HepG2 (cell line): Measurements from ENCODE around the gene ARAP1. TPM values are rescaled to one million over a fixed set of nuclear protein-coding genes. Genes with fewer than 3 reads are reported as not detected.

Experiments used
- AGO2 ChIP-seq: fragments of 200-400 bp; formaldehyde crosslinking; optimal IDR thresholded peaks from 2 replicates; pipeline ENCODE3; 2017; ENCODE audit warnings: mild to moderate bottlenecking, low read depth, low read length, moderate library complexity
- BRD4 ChIP-seq: sonication (generic); formaldehyde crosslinking; IDR thresholded peaks from 2 replicates; pipeline ENCODE4 v1.4.0; 2020; ENCODE audit warnings: missing genetic modification reagents
- CEBPB ChIP-seq: IDR thresholded peaks from 2 replicates; pipeline ENCODE4 v1.6.1; 2011; ENCODE audit warnings: low read depth, low read length, improper control_type of control experiment, borderline replicate concordance
- DDIT3 ChIP-seq: sonication (generic); formaldehyde crosslinking; IDR thresholded peaks from 2 replicates; pipeline ENCODE4 v1.4.0; 2020; ENCODE audit warnings: mild to moderate bottlenecking, missing genetic modification reagents
- EHMT2 ChIP-seq: fragments of 200-600 bp; sonication (generic); IDR thresholded peaks from 2 replicates; pipeline ENCODE4 v1.7.0; 2017; ENCODE audit warnings: antibody characterized with exemption, low read depth, low read length, borderline replicate concordance
- FOSL2 ChIP-seq: sonication (generic); formaldehyde crosslinking; IDR thresholded peaks from 2 replicates; pipeline ENCODE4 v1.4.0; 2020; ENCODE audit warnings: missing genetic modification reagents
- GABPB1 ChIP-seq: IDR thresholded peaks from 2 replicates; pipeline ENCODE4 v1.6.1; 2016; ENCODE audit warnings: mild to moderate bottlenecking, missing genetic modification reagents, moderate library complexity, missing compliant biosample characterization
- GTF3A ChIP-seq: sonication (generic); formaldehyde crosslinking; conservative IDR thresholded peaks from 2 replicates; pipeline ENCODE4 v1.4.0; 2020; ENCODE audit warnings: mild to moderate bottlenecking, missing genetic modification reagents
- IKZF4 ChIP-seq: sonication (generic); formaldehyde crosslinking; IDR thresholded peaks from 2 replicates; pipeline ENCODE4 v1.5.1; 2020; ENCODE audit warnings: borderline replicate concordance, mild to moderate bottlenecking, low read depth, missing genetic modification reagents; ENCODE audit errors: not compliant biosample characterization
- KDM3A ChIP-seq: IDR thresholded peaks from 2 replicates; pipeline ENCODE4 v1.6.1; 2018; ENCODE audit warnings: low read depth, missing compliant biosample characterization
- KDM4B ChIP-seq: sonication (generic); formaldehyde crosslinking; IDR thresholded peaks from 2 replicates; pipeline ENCODE4 v1.4.0; 2020; ENCODE audit warnings: missing genetic modification reagents
- KMT2A ChIP-seq: sonication (generic); formaldehyde crosslinking; IDR thresholded peaks from 2 replicates; pipeline ENCODE4 v1.4.0; 2020; ENCODE audit warnings: missing genetic modification reagents
- NFE2L2 ChIP-seq: fragments of 150-350 bp; IDR thresholded peaks from 2 replicates; pipeline ENCODE4 v1.6.1; 2014; ENCODE audit warnings: low read length
- PAWR ChIP-seq: sonication (generic); formaldehyde crosslinking; IDR thresholded peaks from 2 replicates; pipeline ENCODE4 v1.4.0; 2020; ENCODE audit warnings: missing genetic modification reagents, mild to moderate bottlenecking, borderline replicate concordance
- POLR2AphosphoS2 ChIP-seq: IDR thresholded peaks from 2 replicates; pipeline ENCODE4 v1.6.1; 2011; ENCODE audit warnings: low read depth, low read length, improper control_type of control experiment
- RFX5 ChIP-seq: IDR thresholded peaks from 2 replicates; pipeline ENCODE4 v1.6.1; 2011; ENCODE audit warnings: low read depth, low read length, improper control_type of control experiment
- SMARCC2 ChIP-seq: fragments of 450-650 bp; IDR thresholded peaks from 2 replicates; pipeline ENCODE4 v1.6.1; 2017; ENCODE audit warnings: antibody characterized with exemption, mild to moderate bottlenecking
- SPEN ChIP-seq: sonication (generic); formaldehyde crosslinking; IDR thresholded peaks from 2 replicates; pipeline ENCODE4 v1.5.1; 2020; ENCODE audit warnings: low read depth, mild to moderate bottlenecking, missing genetic modification reagents
- THYN1 ChIP-seq: sonication (generic); formaldehyde crosslinking; IDR thresholded peaks from 2 replicates; pipeline ENCODE4 v1.8.1; 2023; ENCODE audit warnings: low read depth, mild to moderate bottlenecking, moderate library complexity, missing genetic modification reagents, borderline replicate concordance
- ZBTB1 ChIP-seq: sonication (generic); formaldehyde crosslinking; IDR thresholded peaks from 2 replicates; pipeline ENCODE4 v1.4.0; 2020; ENCODE audit warnings: missing genetic modification reagents, borderline replicate concordance
- ZFX ChIP-seq: sonication (generic); formaldehyde crosslinking; IDR thresholded peaks from 2 replicates; pipeline ENCODE4 v1.4.0; 2020; ENCODE audit warnings: mild to moderate bottlenecking, low read depth, missing genetic modification reagents, moderate library complexity
- ZNF549 ChIP-seq: sonication (generic); formaldehyde crosslinking; IDR thresholded peaks from 2 replicates; pipeline ENCODE4 v1.5.0; 2020; ENCODE audit warnings: missing genetic modification reagents
- ZNF577 ChIP-seq: sonication (generic); formaldehyde crosslinking; IDR thresholded peaks from 2 replicates; pipeline ENCODE4 v1.4.0; 2020; ENCODE audit warnings: mild to moderate bottlenecking, low read depth, missing genetic modification reagents, borderline replicate concordance
- ZNF644 ChIP-seq: IDR thresholded peaks from 2 replicates; pipeline ENCODE4 v1.6.1; 2016; ENCODE audit warnings: low read depth
- ZSCAN21 ChIP-seq: sonication (generic); formaldehyde crosslinking; IDR thresholded peaks from 2 replicates; pipeline ENCODE4 v1.8.0; 2022; ENCODE audit warnings: mild to moderate bottlenecking, missing genetic modification reagents, moderate library complexity, borderline replicate concordance
- polyA plus RNA-seq, 8 experiments: library from polyadenylated mRNA; depleted of rRNA in 3 of 8; stranded (reverse) in 7 of 8; unstranded in 1 of 8; fragments of >200 nt; fragmentation: Illumina TruSeq in 4 of 8; extraction: Trizol in 4 of 8; gene quantifications; 2 replicates each; pipeline versions ENCODE4 v1.2.1 to v1.2.3, GENCODE V29; 2011 to 2016; ENCODE audit warnings: low read depth in 4 of 8, missing spikeins in 1 of 8, mixed read lengths in 1 of 8; ENCODE audit not compliant: insufficient read depth in 1 of 8
- total RNA-seq, 5 experiments: library from RNA; depleted of rRNA; stranded (reverse); fragments of >200 nt; fragmentation: Illumina TruSeq; extraction: Trizol; gene quantifications; 2 replicates each; pipeline ENCODE4 v1.2.3, GENCODE V29; 2016; ENCODE audit warnings: low read depth in 1 of 5
- TF ChIP-seq, protein P1 (sequence below): sonication (generic); formaldehyde crosslinking; IDR thresholded peaks from 2 replicates; pipeline ENCODE4 v1.8.1; 2023; ENCODE audit warnings: mild to moderate bottlenecking, missing genetic modification reagents
- TF ChIP-seq, protein P2 (sequence below): sonication (generic); formaldehyde crosslinking; IDR thresholded peaks from 2 replicates; pipeline ENCODE4 v1.5.1; 2020; ENCODE audit warnings: missing genetic modification reagents, mild to moderate bottlenecking, borderline replicate concordance

ARAP1 gene
- total and polyA plus RNA-seq, 2 of the 13 experiments (the other 11 are each of a cell fraction or from before 2014, with no cell fraction given): 43.2 to 55.5 TPM

GRCh38 chr11:72787216-72788104 is 35.3 kb upstream of the ARAP1 start (continued):
- TF ChIP-seq IKZF4 (CRISPR knock-in tag) (no peak), ZSCAN21 (CRISPR knock-in tag) (peak; percentile 73; the same call in 1 of the 2 replicates), GABPB1 (CRISPR knock-in tag) (peak; percentile 80), KMT2A (CRISPR knock-in tag) (no peak), KDM3A (CRISPR knock-in tag) (peak; percentile 81; the same call in 1 of the 2 replicates), FOSL2 (no peak), NFE2L2 (no peak), THYN1 (CRISPR knock-in tag) (no peak), ZBTB1 (CRISPR knock-in tag) (no peak), AGO2 (no peak), KDM4B (CRISPR knock-in tag) (no peak), ZNF577 (CRISPR knock-in tag) (no peak), GTF3A (CRISPR knock-in tag) (peak; percentile 77; the same call in 1 of the 2 replicates), CEBPB (no peak), DDIT3 (no peak), ZNF644 (CRISPR knock-in tag) (0 out of 2 replicates have a peak, but pooled peaks have one; percentile 48), ZNF549 (no peak), EHMT2 (no peak), RFX5 (no peak), BRD4 (CRISPR knock-in tag) (no peak), SMARCC2 (no peak), ZFX (peak; percentile 97), SPEN (peak; percentile 90), PAWR (CRISPR knock-in tag) (no peak), POLR2AphosphoS2 (no peak)
- TF ChIP-seq, protein P1, sequence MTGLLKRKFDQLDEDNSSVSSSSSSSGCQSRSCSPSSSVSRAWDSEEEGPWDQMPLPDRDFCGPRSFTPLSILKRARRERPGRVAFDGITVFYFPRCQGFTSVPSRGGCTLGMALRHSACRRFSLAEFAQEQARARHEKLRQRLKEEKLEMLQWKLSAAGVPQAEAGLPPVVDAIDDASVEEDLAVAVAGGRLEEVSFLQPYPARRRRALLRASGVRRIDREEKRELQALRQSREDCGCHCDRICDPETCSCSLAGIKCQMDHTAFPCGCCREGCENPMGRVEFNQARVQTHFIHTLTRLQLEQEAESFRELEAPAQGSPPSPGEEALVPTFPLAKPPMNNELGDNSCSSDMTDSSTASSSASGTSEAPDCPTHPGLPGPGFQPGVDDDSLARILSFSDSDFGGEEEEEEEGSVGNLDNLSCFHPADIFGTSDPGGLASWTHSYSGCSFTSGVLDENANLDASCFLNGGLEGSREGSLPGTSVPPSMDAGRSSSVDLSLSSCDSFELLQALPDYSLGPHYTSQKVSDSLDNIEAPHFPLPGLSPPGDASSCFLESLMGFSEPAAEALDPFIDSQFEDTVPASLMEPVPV (CRISPR knock-in tag): peak; percentile 27; the same call in 1 of the 2 replicates
- TF ChIP-seq, protein P2, sequence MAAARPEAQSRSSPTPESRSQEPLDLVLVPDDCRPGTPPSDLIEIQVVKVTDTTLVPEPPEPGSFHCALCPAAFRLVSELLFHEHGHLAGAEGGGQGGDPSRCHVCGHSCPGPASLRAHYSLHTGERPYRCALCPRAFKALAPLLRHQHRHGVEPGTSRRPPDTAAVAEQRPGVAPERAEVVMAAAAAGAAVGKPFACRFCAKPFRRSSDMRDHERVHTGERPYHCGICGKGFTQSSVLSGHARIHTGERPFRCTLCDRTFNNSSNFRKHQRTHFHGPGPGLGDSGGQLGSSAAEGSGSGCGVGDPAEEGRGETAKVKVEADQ (CRISPR knock-in tag): no peak
